HepG2 (cell line): ENCODE data around the gene SND1. TPM values are rescaled to one million over a fixed set of nuclear protein-coding genes. Genes with fewer than 3 reads are reported as not detected.

Source experiments
- ATAC-seq: fragments of 200-7000 bp; cut with Tn5 transposase; 3 replicates; pipeline ENCODE4 v1.9.1; 2020; ENCODE audit warnings: mild to moderate bottlenecking, moderate library complexity
- BruUV-seq: library from RNA; stranded (reverse); fragments of 400-500 nt; replicated peaks from 2 replicates; lab custom pipeline; 2021; lab: Mats Ljungman, UMichigan
- CTCF ChIA-PET: fragments of 300-600 bp; formaldehyde crosslinking; extraction: SDS; loops from one replicate; lab custom pipeline; 2021; ENCODE audit warnings: low total read pairs, inconsistent platforms, low intra/inter-chr PET ratio; lab: Yijun Ruan, JAX
- POLR2A ChIA-PET: fragments of 350-600 bp; sonication (Branson Sonifier 250); formaldehyde crosslinking; loops from one replicate; lab custom pipeline; 2020; ENCODE audit warnings: antibody characterized with exemption, inconsistent platforms; lab: Yijun Ruan, JAX
- DNase-seq: peaks from one replicate; pipeline ENCODE4 v3.0.0-alpha.2; 2015; ENCODE audit warnings: low spot score
- FAIRE-seq: peaks from 3 replicates; lab custom pipeline; 2011; peaks lifted over from hg19 to GRCh38; lab: Jason Lieb, UNC
- H2AFZ ChIP-seq: one replicate; pipeline ENCODE4 v1.6.1; 2011; ENCODE audit warnings: low read length, inconsistent platforms
- H3K27ac ChIP-seq: fragments of 300-600 bp; 3 replicates; pipeline ENCODE4 v1.8.0; 2011; ENCODE audit warnings: mixed run types, mild to moderate bottlenecking, mixed read lengths, low read length, inconsistent platforms; ENCODE audit not compliant: insufficient read depth; ENCODE audit errors: extremely low read length
- H3K27me3 ChIP-seq, 2 experiments: fragments of 200-600 bp in 1 of 2; 2 replicates in 1 of 2; 3 replicates in 1 of 2; pipeline versions ENCODE4 v1.6.0 to v1.8.0; 2011; ENCODE audit warnings: low read length in 2 of 2, mild to moderate bottlenecking in 2 of 2, moderate library complexity in 2 of 2, inconsistent platforms in 1 of 2; ENCODE audit not compliant: insufficient read depth in 2 of 2, control insufficient read depth in 1 of 2
- H3K36me3 ChIP-seq, 2 experiments: fragments of 200-600 bp in 1 of 2; replicated peaks in 1 of 2; 2 replicates in 1 of 2; 3 replicates in 1 of 2; pipeline versions ENCODE4 v1.5.1 to v1.8.0; 2011; ENCODE audit warnings: low read length in 2 of 2, inconsistent platforms in 1 of 2; ENCODE audit not compliant: insufficient read depth in 2 of 2, control insufficient read depth in 1 of 2
- H3K4me1 ChIP-seq: 2 replicates; pipeline ENCODE4 v1.5.1; 2012; ENCODE audit warnings: low read length, inconsistent platforms; ENCODE audit not compliant: insufficient read depth
- H3K4me2 ChIP-seq: 2 replicates; pipeline ENCODE4 v1.6.0; 2011; ENCODE audit warnings: low read depth, low read length, inconsistent platforms
- H3K4me3 ChIP-seq, 3 experiments: fragments of 200-600 bp in 1 of 3; sonication (generic), shearing (Covaris generic) in 1 of 3; replicated peaks in 1 of 3; 2 replicates each; pipeline ENCODE4 v1.5.1; 2011 to 2016; ENCODE audit warnings: low read length in 3 of 3, inconsistent platforms in 2 of 3, low read depth in 2 of 3, mild to moderate bottlenecking in 2 of 3, control low read depth in 1 of 3, mixed read lengths in 1 of 3; ENCODE audit not compliant: insufficient read depth in 1 of 3
- H3K79me2 ChIP-seq: one replicate; pipeline ENCODE4 v1.6.1; 2011; ENCODE audit warnings: low read length, inconsistent platforms; ENCODE audit not compliant: insufficient read depth
- H3K9ac ChIP-seq: 2 replicates; pipeline ENCODE4 v1.6.0; 2011; ENCODE audit warnings: mild to moderate bottlenecking, low read depth, low read length, inconsistent platforms; ENCODE audit not compliant: insufficient read depth
- H3K9me3 ChIP-seq: 2 replicates; pipeline ENCODE4 v1.5.1; 2012; ENCODE audit warnings: mild to moderate bottlenecking, low read length
- H4K20me1 ChIP-seq: 2 replicates; pipeline ENCODE4 v1.6.0; 2011; ENCODE audit warnings: inconsistent platforms, mild to moderate bottlenecking, low read length, moderate library complexity; ENCODE audit not compliant: insufficient read depth
- POLR2A ChIP-seq, 2 experiments: IDR thresholded peaks; 2 replicates each; pipeline ENCODE4 v1.6.1; 2011; ENCODE audit warnings: low read depth in 2 of 2, low read length in 2 of 2, mild to moderate bottlenecking in 1 of 2, moderate library complexity in 1 of 2; ENCODE audit not compliant: insufficient read depth in 1 of 2
- RFX1 ChIP-seq: fragments of 450-650 bp; IDR thresholded peaks from 2 replicates; pipeline ENCODE4 v1.6.1; 2017
- RFX5 ChIP-seq: IDR thresholded peaks from 2 replicates; pipeline ENCODE4 v1.6.1; 2011; ENCODE audit warnings: low read depth, low read length, improper control_type of control experiment
- SMARCC2 ChIP-seq: fragments of 450-650 bp; IDR thresholded peaks from 2 replicates; pipeline ENCODE4 v1.6.1; 2017; ENCODE audit warnings: antibody characterized with exemption, mild to moderate bottlenecking
- STAG1 ChIP-seq: sonication (generic); formaldehyde crosslinking; IDR thresholded peaks from 2 replicates; pipeline ENCODE4 v1.4.0; 2020; ENCODE audit warnings: missing genetic modification reagents
- TEAD2 ChIP-seq: sonication (generic); formaldehyde crosslinking; IDR thresholded peaks from 2 replicates; pipeline ENCODE4 v1.9.0; 2021; ENCODE audit warnings: missing genetic modification reagents
- TGIF2 ChIP-seq: IDR thresholded peaks from 2 replicates; pipeline ENCODE4 v1.6.1; 2016; ENCODE audit warnings: control low read depth, missing compliant biosample characterization
- ZEB1 ChIP-seq: IDR thresholded peaks from 2 replicates; pipeline ENCODE4 v1.6.1; 2012; ENCODE audit warnings: mild to moderate bottlenecking, low read depth, inconsistent platforms; ENCODE audit not compliant: insufficient replicate concordance
- ZNF343 ChIP-seq: sonication (generic); formaldehyde crosslinking; IDR thresholded peaks from 2 replicates; pipeline ENCODE4 v1.4.0; 2020; ENCODE audit warnings: mild to moderate bottlenecking, missing genetic modification reagents
- ZNF776 ChIP-seq: sonication (generic); formaldehyde crosslinking; IDR thresholded peaks from 2 replicates; pipeline ENCODE4 v1.4.0; 2020; ENCODE audit warnings: mild to moderate bottlenecking, missing genetic modification reagents
- WGBS: methylation state at CpG from one replicate; pipeline ENCODE4 v1.1.6; 2017; ENCODE audit warnings: low lambda C conversion rate; 5-methylcytosine and 5-hydroxymethylcytosine counted together
- in situ Hi-C: cut with HindIII; loops from 2 replicates; pipeline ENCODE4 v1.10.0; 2017; ENCODE audit warnings: low pct_unique_long_range_greater_than_20kb; ENCODE audit not compliant: extremely low pct_ligation_motif_present
- intact Hi-C: fragments of 100-400 bp; cut with micrococcal nuclease; formaldehyde crosslinking; loops from one replicate; pipeline ENCODE4 v1.10.0; 2022; ENCODE audit not compliant: unreplicated experiment
- polyA plus RNA-seq, 8 experiments: library from polyadenylated mRNA; depleted of rRNA in 3 of 8; stranded (reverse) in 7 of 8; unstranded in 1 of 8; fragments of >200 nt; fragmentation: Illumina TruSeq in 4 of 8; extraction: Trizol in 4 of 8; gene quantifications; 2 replicates each; pipeline versions ENCODE4 v1.2.1 to v1.2.3, GENCODE V29; 2011 to 2016; ENCODE audit warnings: low read depth in 4 of 8, missing spikeins in 1 of 8, mixed read lengths in 1 of 8; ENCODE audit not compliant: insufficient read depth in 1 of 8
- total RNA-seq, 5 experiments: library from RNA; depleted of rRNA; stranded (reverse); fragments of >200 nt; fragmentation: Illumina TruSeq; extraction: Trizol; gene quantifications; 2 replicates each; pipeline ENCODE4 v1.2.3, GENCODE V29; 2016; ENCODE audit warnings: low read depth in 1 of 5
- TF ChIP-seq, protein P1 (sequence below): sonication (generic); formaldehyde crosslinking; IDR thresholded peaks from 2 replicates; pipeline ENCODE4 v1.5.0; 2020; ENCODE audit warnings: mild to moderate bottlenecking, missing genetic modification reagents
- TF ChIP-seq, protein P2 (sequence below): sonication (generic); formaldehyde crosslinking; IDR thresholded peaks from 2 replicates; pipeline ENCODE4 v1.5.0; 2020; ENCODE audit warnings: mild to moderate bottlenecking, missing genetic modification reagents, borderline replicate concordance
- TF ChIP-seq, protein P3 (sequence below): sonication (generic); formaldehyde crosslinking; IDR thresholded peaks from 2 replicates; pipeline ENCODE4 v1.5.0; 2020; ENCODE audit warnings: missing genetic modification reagents
- TF ChIP-seq, protein P4 (sequence below): fragments of 450-650 bp; IDR thresholded peaks from 2 replicates; pipeline ENCODE4 v1.6.1; 2016

SND1 gene
- total and polyA plus RNA-seq, 2 of the 13 experiments (the other 11 are each of a cell fraction or from before 2014, with no cell fraction given), result 110 to 182 TPM

DNA sequence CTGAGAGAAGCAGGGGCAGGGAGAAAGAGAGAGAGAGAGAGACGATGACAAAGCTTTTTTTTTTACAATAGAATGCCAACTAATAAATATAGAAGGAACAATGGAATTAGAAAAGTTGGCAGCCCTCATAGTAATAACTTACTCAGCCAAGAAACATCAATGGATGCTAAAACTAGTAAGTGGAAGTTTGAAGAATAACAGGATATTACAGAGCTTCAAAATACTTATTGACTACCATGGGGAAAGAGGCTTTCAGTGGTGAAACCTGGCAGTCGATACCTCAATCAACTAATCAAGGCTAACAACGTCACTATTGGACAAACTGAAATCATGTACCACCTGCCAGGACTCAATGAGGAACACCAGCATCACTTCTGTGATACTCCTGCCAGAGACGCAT is 479.7 kb downstream of the SND1 start (continued):
- TF ChIP-seq ZEB1 (no peak), TEAD2 (CRISPR knock-in tag) (no peak), ZNF343 (CRISPR knock-in tag) (no peak), POLR2A (IDR thresholded peaks at IDR 0.05; ENCODE audit: insufficient read depth in 1 of 2, low read depth in 2 of 2, low read length in 2 of 2) (no peak), TGIF2 (CRISPR knock-in tag) (no peak), ZNF776 (CRISPR knock-in tag) (no peak), RFX5 (no peak), SMARCC2 (no peak)
- TF ChIP-seq, protein P1, sequence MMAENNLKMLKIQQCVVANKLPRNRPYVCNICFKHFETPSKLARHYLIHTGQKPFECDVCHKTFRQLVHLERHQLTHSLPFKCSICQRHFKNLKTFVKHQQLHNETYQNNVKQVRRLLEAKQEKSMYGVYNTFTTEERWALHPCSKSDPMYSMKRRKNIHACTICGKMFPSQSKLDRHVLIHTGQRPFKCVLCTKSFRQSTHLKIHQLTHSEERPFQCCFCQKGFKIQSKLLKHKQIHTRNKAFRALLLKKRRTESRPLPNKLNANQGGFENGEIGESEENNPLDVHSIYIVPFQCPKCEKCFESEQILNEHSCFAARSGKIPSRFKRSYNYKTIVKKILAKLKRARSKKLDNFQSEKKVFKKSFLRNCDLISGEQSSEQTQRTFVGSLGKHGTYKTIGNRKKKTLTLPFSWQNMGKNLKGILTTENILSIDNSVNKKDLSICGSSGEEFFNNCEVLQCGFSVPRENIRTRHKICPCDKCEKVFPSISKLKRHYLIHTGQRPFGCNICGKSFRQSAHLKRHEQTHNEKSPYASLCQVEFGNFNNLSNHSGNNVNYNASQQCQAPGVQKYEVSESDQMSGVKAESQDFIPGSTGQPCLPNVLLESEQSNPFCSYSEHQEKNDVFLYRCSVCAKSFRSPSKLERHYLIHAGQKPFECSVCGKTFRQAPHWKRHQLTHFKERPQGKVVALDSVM (CRISPR knock-in tag), result no peak

DNA sequence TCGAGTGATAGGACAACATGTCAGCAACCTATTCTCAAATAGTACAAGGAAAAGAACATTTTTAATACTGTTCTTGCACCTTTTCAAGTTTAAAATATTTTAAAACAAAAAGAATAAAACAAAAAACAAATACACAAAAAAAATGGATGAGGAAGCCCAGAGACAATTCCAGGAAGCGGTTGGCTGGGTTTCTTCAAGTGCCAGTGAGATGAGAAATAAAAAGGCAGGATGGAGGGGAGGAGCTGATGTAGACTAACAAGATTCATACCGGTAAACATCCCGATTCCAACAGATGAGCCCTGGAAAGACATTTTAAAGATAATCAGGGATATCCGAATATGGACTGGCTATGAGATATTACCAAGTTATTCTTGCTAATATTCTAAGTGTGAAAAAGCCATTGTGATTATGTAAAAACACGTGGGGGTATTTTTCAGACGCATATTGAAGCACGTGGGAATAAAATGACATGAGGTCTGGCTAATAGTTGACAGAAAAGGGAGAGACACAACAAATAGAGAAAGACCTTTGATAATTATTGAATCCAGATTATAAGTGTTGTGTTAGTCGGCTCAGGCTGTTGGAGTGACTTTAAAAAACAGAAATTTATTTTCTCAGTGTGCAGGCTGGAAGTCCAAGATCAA is 480.6 kb downstream of the SND1 start:
- Histone ChIP-seq H3K36me3 (no peaks in the 10 kb centered on the region), H3K4me2 (no peak overlapping the region), H3K9me3 (no peaks in the 10 kb centered on the region), H3K9ac (no peak overlapping the region), H4K20me1 (no peaks in the 10 kb centered on the region), H3K27ac (no peak overlapping the region), H2AFZ (no peak overlapping the region), H3K4me3 (no peak overlapping the region), H3K27me3 (peaks cover 2 to 61% of the 10 kb centered on the region in 2 experiments), H3K4me1 (peaks cover 14% of the 10 kb centered on the region), H3K79me2 (no peaks in the 10 kb centered on the region)
- ChIA-PET CTCF (no interaction called here), POLR2A (no interaction called here)
- in situ Hi-C loops (no loop called here), intact Hi-C loops (no loop called here)
- DNase-seq (no peak), ATAC-seq (no peak), FAIRE-seq (no peak)
- TF ChIP-seq, protein P2, sequence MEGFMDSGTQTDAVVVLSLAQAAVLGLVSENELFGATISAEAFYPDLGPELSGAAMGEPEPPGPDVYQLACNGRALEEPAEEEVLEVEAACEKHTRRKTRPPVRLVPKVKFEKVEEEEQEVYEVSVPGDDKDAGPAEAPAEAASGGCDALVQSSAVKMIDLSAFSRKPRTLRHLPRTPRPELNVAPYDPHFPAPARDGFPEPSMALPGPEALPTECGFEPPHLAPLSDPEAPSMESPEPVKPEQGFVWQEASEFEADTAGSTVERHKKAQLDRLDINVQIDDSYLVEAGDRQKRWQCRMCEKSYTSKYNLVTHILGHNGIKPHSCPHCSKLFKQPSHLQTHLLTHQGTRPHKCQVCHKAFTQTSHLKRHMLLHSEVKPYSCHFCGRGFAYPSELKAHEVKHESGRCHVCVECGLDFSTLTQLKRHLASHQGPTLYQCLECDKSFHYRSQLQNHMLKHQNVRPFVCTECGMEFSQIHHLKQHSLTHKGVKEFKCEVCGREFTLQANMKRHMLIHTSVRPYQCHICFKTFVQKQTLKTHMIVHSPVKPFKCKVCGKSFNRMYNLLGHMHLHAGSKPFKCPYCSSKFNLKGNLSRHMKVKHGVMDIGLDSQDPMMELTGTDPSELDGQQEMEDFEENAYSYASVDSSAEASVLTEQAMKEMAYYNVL, result no peak
- no peak for TF ChIP-seq RFX1
- TF ChIP-seq, protein P3, sequence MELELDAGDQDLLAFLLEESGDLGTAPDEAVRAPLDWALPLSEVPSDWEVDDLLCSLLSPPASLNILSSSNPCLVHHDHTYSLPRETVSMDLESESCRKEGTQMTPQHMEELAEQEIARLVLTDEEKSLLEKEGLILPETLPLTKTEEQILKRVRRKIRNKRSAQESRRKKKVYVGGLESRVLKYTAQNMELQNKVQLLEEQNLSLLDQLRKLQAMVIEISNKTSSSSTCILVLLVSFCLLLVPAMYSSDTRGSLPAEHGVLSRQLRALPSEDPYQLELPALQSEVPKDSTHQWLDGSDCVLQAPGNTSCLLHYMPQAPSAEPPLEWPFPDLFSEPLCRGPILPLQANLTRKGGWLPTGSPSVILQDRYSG (CRISPR knock-in tag), result no peak
- TF ChIP-seq STAG1 (CRISPR knock-in tag), result no peak
- TF ChIP-seq, protein P4, sequence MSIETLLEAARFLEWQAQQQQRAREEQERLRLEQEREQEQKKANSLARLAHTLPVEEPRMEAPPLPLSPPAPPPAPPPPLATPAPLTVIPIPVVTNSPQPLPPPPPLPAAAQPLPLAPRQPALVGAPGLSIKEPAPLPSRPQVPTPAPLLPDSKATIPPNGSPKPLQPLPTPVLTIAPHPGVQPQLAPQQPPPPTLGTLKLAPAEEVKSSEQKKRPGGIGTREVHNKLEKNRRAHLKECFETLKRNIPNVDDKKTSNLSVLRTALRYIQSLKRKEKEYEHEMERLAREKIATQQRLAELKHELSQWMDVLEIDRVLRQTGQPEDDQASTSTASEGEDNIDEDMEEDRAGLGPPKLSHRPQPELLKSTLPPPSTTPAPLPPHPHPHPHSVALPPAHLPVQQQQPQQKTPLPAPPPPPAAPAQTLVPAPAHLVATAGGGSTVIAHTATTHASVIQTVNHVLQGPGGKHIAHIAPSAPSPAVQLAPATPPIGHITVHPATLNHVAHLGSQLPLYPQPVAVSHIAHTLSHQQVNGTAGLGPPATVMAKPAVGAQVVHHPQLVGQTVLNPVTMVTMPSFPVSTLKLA, result peak; percentile 91
- BruUV-seq, result no TSS peak
- 2% methylated on average over 9 of the region's 9 CpGs for WGBS
